Myocyte (in vitro differentiated cells): Measurements from ENCODE around the gene CD3G. TPM values are rescaled to one million over a fixed set of nuclear protein-coding genes. Genes with fewer than 3 reads are reported as not detected.
"Not testable (repeated sequence)": the region's sequence is repeated elsewhere in the genome, so short reads cannot be mapped to it uniquely, and the experiment has no call there.

Source experiments
- DNase-seq: peaks from one replicate; pipeline ENCODE4 v3.0.0-alpha.2; 2012; ENCODE audit warnings: low read depth
- polyA plus RNA-seq: library from polyadenylated mRNA; unstranded; fragments of >200 nt; gene quantifications from one replicate; pipeline ENCODE4 v1.2.1, GENCODE V29; 2012; ENCODE audit warnings: missing spikeins
- total RNA-seq: library from RNA; depleted of rRNA; stranded (reverse); fragments of >200 nt; gene quantifications from 2 replicates; pipeline ENCODE4 v1.2.3, GENCODE V29; 2014

CD3G gene
- not detected in 2 replicates for total RNA-seq
- not detected for polyA plus RNA-seq

- DNase-seq, result no peak
Measured at GRCh38 chr11:118343981-118344515, at the start of gene CD3G. Gene CD3G (plus strand): TSS chr11:118344344. CDS start chr11:118344424, 80 bp downstream.

GRCh38 chr11:118295199-118295598 is 48.9 kb upstream of the CD3G start:
- no peak for DNase-seq

- peak; percentile 18 for DNase-seq
Measured at GRCh38 chr11:118295815-118296454, 48.2 kb upstream of the CD3G start.

GRCh38 chr11:118301600-118302195 is 42.4 kb upstream of the CD3G start:
- no peak for DNase-seq

- DNase-seq, result no peak
Measured at GRCh38 chr11:118304227-118304567, 39.9 kb upstream of the CD3G start.

- no peak for DNase-seq
Measured at GRCh38 chr11:118304568-118305248, 39.4 kb upstream of the CD3G start, which contains the start of gene CD3E. Gene CD3E (plus strand): TSS chr11:118304730. CDS start chr11:118304953, 223 bp downstream.

- DNase-seq, result no peak
Measured at GRCh38 chr11:118305726-118306125, 38.4 kb upstream of the CD3G start.

GRCh38 chr11:118306556-118306955 is 37.6 kb upstream of the CD3G start:
- no peak for DNase-seq

GRCh38 chr11:118308995-118309528 is 35.1 kb upstream of the CD3G start:
- DNase-seq, result not testable (repeated sequence)

GRCh38 chr11:118310271-118310670 is 33.9 kb upstream of the CD3G start:
- no peak for DNase-seq

GRCh38 chr11:118310781-118311485 is 33.2 kb upstream of the CD3G start:
- no peak for DNase-seq

GRCh38 chr11:118311518-118311917 is 32.6 kb upstream of the CD3G start:
- DNase-seq, result no peak

GRCh38 chr11:118312328-118312727 is 31.8 kb upstream of the CD3G start:
- no peak for DNase-seq

- no peak for DNase-seq
Measured at GRCh38 chr11:118313242-118313641, 30.9 kb upstream of the CD3G start.

- no peak for DNase-seq
Measured at GRCh38 chr11:118314988-118315411, 29.1 kb upstream of the CD3G start.

- DNase-seq, result no peak
Measured at GRCh38 chr11:118318124-118318523, 26.0 kb upstream of the CD3G start.

GRCh38 chr11:118318581-118319336 is 25.4 kb upstream of the CD3G start:
- DNase-seq, result no peak

- no peak for DNase-seq
Measured at GRCh38 chr11:118319337-118319707, 24.8 kb upstream of the CD3G start.

- DNase-seq, result no peak
Measured at GRCh38 chr11:118320515-118320914, 23.6 kb upstream of the CD3G start.

GRCh38 chr11:118321386-118322082 is 22.6 kb upstream of the CD3G start:
- no peak for DNase-seq
